ENCODE measurements around the gene ATP2B2. TPM values are rescaled to one million over a fixed set of nuclear protein-coding genes. Genes with fewer than 3 reads are reported as not detected.

ATP2B2 gene
- polyA plus RNA-seq, 2 of the 4 experiments (the other 2 are of a cell fraction), result 0.03 to 0.04 TPM

- Histone ChIP-seq H3K27ac (no peak overlapping the region), H3K4me3 (no peak overlapping the region), H3K4me1 (no peaks in the 10 kb centered on the region), H3K4me2 (no peak overlapping the region), H3K9me3 (no peaks in the 10 kb centered on the region)
- ChIA-PET CTCF (interaction anchor here (1.2 to 1.7 kb wide), 3 partner anchors 103 to 612 kb away, joined by 3 to 4 read pairs (median 4); no protein-coding TSS in a partner anchor), POLR2A (no interaction called here)
- TF ChIP-seq GATA3 (IDR thresholded peaks at IDR 0.05; ENCODE audit: borderline replicate concordance) (no peak), KDM1A (IDR thresholded peaks at IDR 0.05; ENCODE audit: low read depth) (no peak), TFCP2L1 (CRISPR knock-in tag; IDR thresholded peaks at IDR 0.05) (no peak), EHF (CRISPR knock-in tag; IDR thresholded peaks at IDR 0.05) (no peak), HEYL (CRISPR knock-in tag; IDR thresholded peaks at IDR 0.05) (no peak), FOSL2 (IDR thresholded peaks at IDR 0.05) (no peak), FOSL2 (CRISPR knock-in tag; IDR thresholded peaks at IDR 0.05) (no peak), NFE2L2 (conservative IDR thresholded peaks at IDR 0.05; ENCODE audit: low read length) (no peak), ZFP36 (IDR thresholded peaks at IDR 0.05; ENCODE audit: borderline replicate concordance, partially characterized antibody) (no peak), RFX5 (IDR thresholded peaks at IDR 0.05) (no peak), KDM5A (IDR thresholded peaks at IDR 0.05) (no peak), NPAS2 (CRISPR knock-in tag; IDR thresholded peaks at IDR 0.05; ENCODE audit: borderline replicate concordance) (no peak), HOXB13 (CRISPR knock-in tag; IDR thresholded peaks at IDR 0.05; ENCODE audit: low read depth) (no peak), TP53 (CRISPR knock-in tag; IDR thresholded peaks at IDR 0.05) (no peak), POLR2A (IDR thresholded peaks at IDR 0.05; ENCODE audit: low read length) (no peak), JUN (IDR thresholded peaks at IDR 0.05) (no peak), POLR2AphosphoS2 (conservative IDR thresholded peaks at IDR 0.05; ENCODE audit: low read length) (no peak)
- TF ChIP-seq, protein P1, sequence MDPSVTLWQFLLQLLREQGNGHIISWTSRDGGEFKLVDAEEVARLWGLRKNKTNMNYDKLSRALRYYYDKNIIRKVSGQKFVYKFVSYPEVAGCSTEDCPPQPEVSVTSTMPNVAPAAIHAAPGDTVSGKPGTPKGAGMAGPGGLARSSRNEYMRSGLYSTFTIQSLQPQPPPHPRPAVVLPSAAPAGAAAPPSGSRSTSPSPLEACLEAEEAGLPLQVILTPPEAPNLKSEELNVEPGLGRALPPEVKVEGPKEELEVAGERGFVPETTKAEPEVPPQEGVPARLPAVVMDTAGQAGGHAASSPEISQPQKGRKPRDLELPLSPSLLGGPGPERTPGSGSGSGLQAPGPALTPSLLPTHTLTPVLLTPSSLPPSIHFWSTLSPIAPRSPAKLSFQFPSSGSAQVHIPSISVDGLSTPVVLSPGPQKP (IDR thresholded peaks at IDR 0.05; ENCODE audit: low read depth, low read length), result no peak
- TF ChIP-seq, protein P2, sequence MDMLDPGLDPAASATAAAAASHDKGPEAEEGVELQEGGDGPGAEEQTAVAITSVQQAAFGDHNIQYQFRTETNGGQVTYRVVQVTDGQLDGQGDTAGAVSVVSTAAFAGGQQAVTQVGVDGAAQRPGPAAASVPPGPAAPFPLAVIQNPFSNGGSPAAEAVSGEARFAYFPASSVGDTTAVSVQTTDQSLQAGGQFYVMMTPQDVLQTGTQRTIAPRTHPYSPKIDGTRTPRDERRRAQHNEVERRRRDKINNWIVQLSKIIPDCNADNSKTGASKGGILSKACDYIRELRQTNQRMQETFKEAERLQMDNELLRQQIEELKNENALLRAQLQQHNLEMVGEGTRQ (IDR thresholded peaks at IDR 0.05), result no peak
- no peak for ATAC-seq
- WGBS (ENCODE audit: missing lambda C conversion rate), result 24% methylated on average over 6 of the region's 6 CpGs
- FAIRE-seq, result no peak
- DNase-seq (ENCODE audit: low read depth in 1 of 2, low spot score in 1 of 2), result no peak
These were observed 57.7 kb downstream of the ATP2B2 start for GRCh38 chr3:10447527-10448260.

DNA sequence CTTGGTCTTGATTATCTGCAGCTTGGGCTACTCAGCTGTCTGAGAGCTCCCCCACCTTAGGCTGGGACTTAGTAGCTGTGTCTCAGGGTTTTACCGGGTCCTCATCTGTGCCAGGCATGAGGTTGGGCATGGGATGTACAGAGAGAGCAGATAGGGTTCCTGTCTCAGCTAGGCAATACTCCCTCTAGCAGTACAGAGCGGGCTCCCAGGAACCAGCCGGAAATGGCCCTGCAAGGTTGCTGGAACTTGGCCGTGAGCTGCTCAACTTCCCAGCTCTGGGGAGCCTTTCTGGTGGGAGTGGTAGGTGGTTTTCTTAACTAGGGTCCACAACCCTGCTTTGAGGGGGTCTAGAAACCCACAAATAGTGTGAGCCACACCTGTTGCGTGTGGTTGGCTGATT is 58.3 kb downstream of the ATP2B2 start:
- FAIRE-seq (no peak), DNase-seq (ENCODE audit: low read depth in 1 of 2, low spot score in 1 of 2) (no peak), ATAC-seq (0 out of 6 replicates have a peak, but pooled peaks of 1 of the 2 experiments have one; percentile 15)
- H3K4me1 ChIP-seq, result no peaks in the 10 kb centered on the region
- H3K4me3 ChIP-seq, result no peak overlapping the region
- no peak overlapping the region for H3K27ac ChIP-seq
- ChIA-PET CTCF (interaction anchor here (1.2 to 1.7 kb wide), 2 partner anchors 102 to 613 kb away, joined by 3 to 4 read pairs; no protein-coding TSS in a partner anchor), POLR2A (no interaction called here)
- TF ChIP-seq CBX8 (IDR thresholded peaks at IDR 0.05) (no peak), ESRRA (IDR thresholded peaks at IDR 0.05; ENCODE audit: borderline replicate concordance, low read length) (no peak), REST (IDR thresholded peaks at IDR 0.05) (no peak), BHLHE40 (IDR thresholded peaks at IDR 0.05; ENCODE audit: low read depth, low read length) (no peak), NPAS2 (CRISPR knock-in tag; IDR thresholded peaks at IDR 0.05; ENCODE audit: borderline replicate concordance) (no peak), CBX2 (IDR thresholded peaks at IDR 0.05; ENCODE audit: borderline replicate concordance, low read depth) (no peak), BCL3 (IDR thresholded peaks at IDR 0.05) (no peak), MAFK (IDR thresholded peaks at IDR 0.05; ENCODE audit: partially characterized antibody) (no peak), TP53 (CRISPR knock-in tag; IDR thresholded peaks at IDR 0.05) (no peak), TFCP2L1 (CRISPR knock-in tag; IDR thresholded peaks at IDR 0.05) (no peak)
- TF ChIP-seq, protein P3, sequence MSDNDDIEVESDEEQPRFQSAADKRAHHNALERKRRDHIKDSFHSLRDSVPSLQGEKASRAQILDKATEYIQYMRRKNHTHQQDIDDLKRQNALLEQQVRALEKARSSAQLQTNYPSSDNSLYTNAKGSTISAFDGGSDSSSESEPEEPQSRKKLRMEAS (IDR thresholded peaks at IDR 0.05), result no peak
- TF ChIP-seq, protein P4, sequence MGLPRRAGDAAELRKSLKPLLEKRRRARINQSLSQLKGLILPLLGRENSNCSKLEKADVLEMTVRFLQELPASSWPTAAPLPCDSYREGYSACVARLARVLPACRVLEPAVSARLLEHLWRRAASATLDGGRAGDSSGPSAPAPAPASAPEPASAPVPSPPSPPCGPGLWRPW (IDR thresholded peaks at IDR 0.05), result no peak
- WGBS (ENCODE audit: missing lambda C conversion rate), result 37% methylated on average over 4 of the region's 5 CpGs
- H3K9me3 ChIP-seq, result no peaks in the 10 kb centered on the region
- no peak overlapping the region for H3K4me2 ChIP-seq
